Measurements from ENCODE around the gene PLXNB3. TPM values are rescaled to one million over a fixed set of nuclear protein-coding genes. Genes with fewer than 3 reads are reported as not detected.
A peak's percentile ranks its signal among the peaks of the same experiment; 100 is the strongest.

Gene PLXNB3
- total RNA-seq, 1 experiment from 2014 or later, result 2.5 TPM

- ATAC-seq (no peak), DNase-seq (ENCODE audit: low spot score) (no peak)
- Mint-ChIP-seq H3K36me3 (no peaks in the 10 kb centered on the region), H3K4me3 (no peak overlapping the region), H3K27ac (peak overlapping the region; percentile 78; the same call in 1 of the 2 replicates), H3K4me1 (no peaks in the 10 kb centered on the region; the same call in 1 of the 2 replicates), H3K27me3 (ENCODE audit: low read depth) (no peaks in the 10 kb centered on the region), H3K9me3 (no peaks in the 10 kb centered on the region)
- POLR2A ChIA-PET, result no interaction called here
- TF ChIP-seq NFATC4 (CRISPR knock-in tag; IDR thresholded peaks at IDR 0.05), result no peak
- no peak for TF ChIP-seq CDX4 (CRISPR knock-in tag; IDR thresholded peaks at IDR 0.05; ENCODE audit: borderline replicate concordance)
- TF ChIP-seq ZSCAN18 (CRISPR knock-in tag; IDR thresholded peaks at IDR 0.05), result no peak
- TF ChIP-seq ZNF512 (CRISPR knock-in tag; IDR thresholded peaks at IDR 0.05; ENCODE audit: borderline replicate concordance), result no peak
- no peak for TF ChIP-seq ATF3 (CRISPR knock-in tag; conservative IDR thresholded peaks at IDR 0.05)
- no peak for TF ChIP-seq ZNF232 (CRISPR knock-in tag; IDR thresholded peaks at IDR 0.05)
- no peak for TF ChIP-seq ZNF423 (CRISPR knock-in tag; IDR thresholded peaks at IDR 0.05)
- TF ChIP-seq MAX (CRISPR knock-in tag; IDR thresholded peaks at IDR 0.05), result no peak
- no peak for TF ChIP-seq MYBL2 (CRISPR knock-in tag; IDR thresholded peaks at IDR 0.05)
- no peak for TF ChIP-seq ZNF671 (CRISPR knock-in tag; IDR thresholded peaks at IDR 0.05)
- TF ChIP-seq FOXP1 (CRISPR knock-in tag; IDR thresholded peaks at IDR 0.05; ENCODE audit: borderline replicate concordance), result no peak
- CTCF ChIA-PET, result interaction anchor here (1.0 to 2.8 kb wide), 4 partner anchors 12 to 167 kb away, joined by 3 to 12 read pairs (median 4); no protein-coding TSS in a partner anchor
Observed at GRCh38 chrX:153779891-153780677, 16.0 kb downstream of the PLXNB3 start.

GRCh38 chrX:153780678-153781427, 16.8 kb downstream of the PLXNB3 start, which contains the start of gene SRPK3:
Gene SRPK3, plus strand, starts transcription at chrX:153781041. Its CDS starts 46 bp downstream, at chrX:153781087.
- ChIA-PET POLR2A (no interaction called here), CTCF (interaction anchor here (1.0 to 1.4 kb wide), 2 partner anchors 12 to 17 kb away, joined by 3 to 4 read pairs; partner anchors contain the start of gene PLXNB3)
- Mint-ChIP-seq H3K27ac (peak within 1 kb of the TSS; percentile 78; the same call in 1 of the 2 replicates), H3K9me3 (no peaks in the 10 kb centered on the region), H3K4me3 (no peak within 1 kb of the TSS), H3K27me3 (ENCODE audit: low read depth) (no peaks in the 10 kb centered on the region), H3K36me3 (no peaks in the 10 kb centered on the region), H3K4me1 (no peaks in the 10 kb centered on the region; the same call in 1 of the 2 replicates)
- no peak for ATAC-seq
- no peak for DNase-seq (ENCODE audit: low spot score)
- no peak for TF ChIP-seq TEAD1 (CRISPR knock-in tag; IDR thresholded peaks at IDR 0.05)
- TF ChIP-seq ATF1 (CRISPR knock-in tag; IDR thresholded peaks at IDR 0.05), result no peak
- TF ChIP-seq AFF4 (CRISPR knock-in tag; IDR thresholded peaks at IDR 0.05; ENCODE audit: borderline replicate concordance), result no peak
- no peak for TF ChIP-seq ARID4B (CRISPR knock-in tag; IDR thresholded peaks at IDR 0.05; ENCODE audit: borderline replicate concordance)
- no peak for TF ChIP-seq TP53 (CRISPR knock-in tag; IDR thresholded peaks at IDR 0.05)

Measured in WTC11 (cell line).